HG03095 (cell line): ENCODE measurements around the gene PTPRD.

Experiments used
- ATAC-seq: cut with Tn5 transposase; IDR thresholded peaks from one replicate; pipeline ENCODE4 v1.9.1; 2021; ENCODE audit warnings: moderate library complexity; ENCODE audit not compliant: unreplicated experiment

Gene PTPRD

GRCh38 chr9:9231946-9232345 is 1380.9 kb downstream of the PTPRD start:
- no peak for ATAC-seq

GRCh38 chr9:9229269-9229668 is 1383.5 kb downstream of the PTPRD start:
- no peak for ATAC-seq

- ATAC-seq: no peak
These were observed 1389.6 kb downstream of the PTPRD start for GRCh38 chr9:9223175-9223574.

GRCh38 chr9:9222730-9223129 is 1390.1 kb downstream of the PTPRD start:
- ATAC-seq: no peak

GRCh38 chr9:9216934-9217333 is 1395.9 kb downstream of the PTPRD start:
- ATAC-seq: no peak

GRCh38 chr9:9215050-9215449 is 1397.8 kb downstream of the PTPRD start:
- no peak for ATAC-seq

GRCh38 chr9:9214066-9214465 is 1398.7 kb downstream of the PTPRD start:
- ATAC-seq: no peak

GRCh38 chr9:9212963-9213362 is 1399.8 kb downstream of the PTPRD start:
- ATAC-seq: no peak

GRCh38 chr9:9202276-9202675 is 1410.5 kb downstream of the PTPRD start:
- ATAC-seq: no peak

GRCh38 chr9:9186086-9186485 is 1426.7 kb downstream of the PTPRD start:
- no peak for ATAC-seq

GRCh38 chr9:9182431-9182830 is 1430.4 kb downstream of the PTPRD start:
- ATAC-seq: no peak

- ATAC-seq: no peak
These were observed 1435.7 kb downstream of the PTPRD start for GRCh38 chr9:9177081-9177480.

GRCh38 chr9:9174358-9174757 is 1438.4 kb downstream of the PTPRD start:
- no peak for ATAC-seq

GRCh38 chr9:9173264-9173663 is 1439.5 kb downstream of the PTPRD start:
- no peak for ATAC-seq

- no peak for ATAC-seq
These were observed 1442.2 kb downstream of the PTPRD start for GRCh38 chr9:9170439-9171134.

- ATAC-seq: no peak
These were observed 1470.8 kb downstream of the PTPRD start for GRCh38 chr9:9142001-9142400.

GRCh38 chr9:9133526-9133925 is 1479.3 kb downstream of the PTPRD start:
- ATAC-seq: no peak

- ATAC-seq: no peak
These were observed 1488.2 kb downstream of the PTPRD start for GRCh38 chr9:9124616-9125015.

- no peak for ATAC-seq
These were observed 1490.4 kb downstream of the PTPRD start for GRCh38 chr9:9122230-9122875.

GRCh38 chr9:9117866-9118265 is 1494.9 kb downstream of the PTPRD start:
- no peak for ATAC-seq

- no peak for ATAC-seq
These were observed 1500.6 kb downstream of the PTPRD start for GRCh38 chr9:9112001-9112720.

- ATAC-seq: no peak
These were observed 1504.2 kb downstream of the PTPRD start for GRCh38 chr9:9108641-9109040.
